Right atrium auricular region (tissue), 2 donors: ENCODE data around the gene FER. TPM values are rescaled to one million over a fixed set of nuclear protein-coding genes. Genes with fewer than 3 reads are reported as not detected.

Experiments
- DNase-seq: peaks from one replicate; pipeline ENCODE4 v3.0.0-alpha.2; 2019; ENCODE audit warnings: low spot score
- H3K27ac ChIP-seq, 2 donors: fragments of 200-600 bp; sonication (generic); 1 replicate in 1 of 2; 2 replicates in 1 of 2; pipeline ENCODE4 v1.5.1; 2016 to 2019
- H3K27me3 ChIP-seq, 2 donors: fragments of 200-600 bp; sonication (generic); one replicate each; pipeline versions ENCODE4 v1.5.1 to v1.6.0; 2017 to 2019
- H3K36me3 ChIP-seq: fragments of 200-600 bp; sonication (generic); one replicate; pipeline ENCODE4 v1.5.1; 2016
- H3K4me1 ChIP-seq, 2 donors: fragments of 200-600 bp; sonication (generic); one replicate each; pipeline versions ENCODE4 v1.5.1 to v1.6.0; 2017 to 2019
- H3K4me3 ChIP-seq, 2 donors: fragments of 200-600 bp; sonication (generic); 1 replicate in 1 of 2; 2 replicates in 1 of 2; pipeline ENCODE4 v1.5.1; 2017 to 2019; ENCODE audit warnings: mild to moderate bottlenecking in 1 of 2, moderate library complexity in 1 of 2
- H3K9me3 ChIP-seq, 2 donors: fragments of 200-600 bp; sonication (generic); one replicate each; pipeline ENCODE4 v1.5.1; 2019
- CTCF ChIP-seq, 2 donors: fragments of 200-600 bp; sonication (generic); IDR thresholded peaks; one replicate each; pipeline ENCODE4 v1.5.1; 2019; ENCODE audit warnings: antibody characterized with exemption in 2 of 2
- total RNA-seq, 2 donors: library from RNA; depleted of rRNA; stranded (reverse); fragments of >200 nt; gene quantifications; one replicate each; pipeline ENCODE4 v1.1.0, GENCODE V29; 2016

FER gene
- total RNA-seq, 2 donors from 2014 or later = 10.6 to 12.9 TPM

DNA sequence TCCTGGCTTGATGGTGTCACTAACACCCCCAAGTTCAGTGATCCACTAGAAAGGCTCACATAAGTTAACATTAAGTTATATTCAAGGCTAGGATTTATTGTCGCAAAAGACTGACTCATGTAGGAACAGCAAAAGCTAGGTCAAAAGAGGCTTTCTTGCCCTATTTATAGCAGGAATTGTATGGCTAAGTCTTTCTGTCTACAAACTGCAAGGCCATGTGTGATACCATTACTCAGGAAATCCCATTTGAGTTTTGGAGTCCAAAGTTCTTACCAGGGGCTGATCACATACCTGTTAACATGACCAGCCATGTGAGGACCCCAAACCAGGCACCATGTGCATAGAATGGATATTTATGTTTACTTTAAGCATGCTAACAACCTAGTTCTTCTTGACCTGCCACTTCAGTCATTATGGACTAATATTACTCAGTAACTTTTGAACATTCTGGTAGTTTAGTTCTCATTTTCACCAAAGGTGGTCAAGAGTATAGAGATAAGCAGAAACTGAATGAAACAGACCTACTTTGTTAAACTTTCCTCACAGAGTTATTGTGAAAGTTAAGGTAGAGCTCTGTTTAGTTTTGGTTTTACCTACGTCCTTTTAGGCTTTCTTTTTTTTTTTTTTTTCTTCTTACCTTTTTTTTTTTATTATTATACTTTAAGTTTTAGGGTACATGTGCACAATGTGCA lies 281.1 kb downstream of the FER start:
- H3K4me3 ChIP-seq = no peak overlapping the region
- DNase-seq = no peak
- peaks cover 0 to 10% of the 10 kb centered on the region in 2 donors for H3K4me1 ChIP-seq
- TF ChIP-seq CTCF (IDR thresholded peaks at IDR 0.05) = no peak
- H3K27ac ChIP-seq = no peak overlapping the region
- H3K9me3 ChIP-seq = peaks cover 0 to 8% of the 10 kb centered on the region in 2 donors
- H3K27me3 ChIP-seq = no peaks in the 10 kb centered on the region
- no peaks in the 10 kb centered on the region for H3K36me3 ChIP-seq

DNA sequence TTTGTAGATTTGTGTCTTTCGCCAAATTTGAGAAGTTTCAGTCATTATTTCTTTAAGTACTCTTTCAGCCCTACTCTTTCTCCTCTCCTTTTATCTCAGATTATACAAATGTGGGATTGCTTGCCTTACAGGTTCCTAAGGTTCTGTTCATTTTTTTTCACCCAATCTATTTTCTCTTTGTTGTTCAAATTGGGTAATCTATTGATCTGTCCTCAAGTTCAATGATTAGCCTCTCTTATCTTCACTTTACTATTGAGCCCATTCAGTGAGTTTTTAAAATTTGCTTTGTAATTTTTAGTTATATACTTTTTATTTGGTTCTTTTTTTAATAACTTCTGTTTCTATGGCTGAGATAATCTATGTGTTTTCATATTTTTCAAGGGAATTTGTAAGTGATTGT lies 282.1 kb downstream of the FER start:
- no peak for DNase-seq
- H3K4me3 ChIP-seq = no peak overlapping the region
- H3K9me3 ChIP-seq = no peaks in the 10 kb centered on the region
- no peaks in the 10 kb centered on the region for H3K36me3 ChIP-seq
- H3K4me1 ChIP-seq = peaks cover 0 to 10% of the 10 kb centered on the region in 2 donors
- H3K27ac ChIP-seq = no peak overlapping the region
- TF ChIP-seq CTCF (IDR thresholded peaks at IDR 0.05) = no peak
- H3K27me3 ChIP-seq = no peaks in the 10 kb centered on the region

- H3K4me1 ChIP-seq = peaks cover 0 to 10% of the 10 kb centered on the region in 2 donors
- no peaks in the 10 kb centered on the region for H3K36me3 ChIP-seq
- no peak overlapping the region for H3K27ac ChIP-seq
- no peaks in the 10 kb centered on the region for H3K9me3 ChIP-seq
- H3K27me3 ChIP-seq = no peaks in the 10 kb centered on the region
- H3K4me3 ChIP-seq = no peak overlapping the region
- no peak for TF ChIP-seq CTCF (IDR thresholded peaks at IDR 0.05)
- no peak for DNase-seq
These were observed 282.9 kb downstream of the FER start for GRCh38 chr5:109030360-109031143.

DNA sequence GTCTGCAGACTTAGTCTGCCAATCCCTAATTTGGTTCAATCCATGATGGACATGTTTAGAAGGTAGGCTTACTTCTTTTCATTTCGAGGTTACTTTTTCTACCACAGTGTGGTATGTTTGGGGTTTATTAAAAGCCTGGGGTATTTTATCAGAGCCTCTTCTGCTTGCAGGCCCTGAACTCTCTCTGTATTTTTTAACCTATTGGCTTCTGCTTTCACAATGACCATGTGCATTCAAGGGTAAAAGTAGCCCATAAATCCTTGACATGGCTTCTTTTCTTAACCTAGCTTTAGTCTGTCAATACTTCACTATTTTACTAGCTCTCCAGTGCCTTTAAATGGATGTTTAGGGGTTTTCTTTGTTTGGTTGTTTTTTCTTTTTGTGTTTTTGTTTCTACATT lies 286.6 kb downstream of the FER start:
- Histone ChIP-seq H3K9me3 (no peaks in the 10 kb centered on the region), H3K4me1 (peaks cover 0 to 10% of the 10 kb centered on the region in 2 donors), H3K27me3 (no peaks in the 10 kb centered on the region), H3K4me3 (no peak overlapping the region), H3K27ac (no peak overlapping the region), H3K36me3 (no peaks in the 10 kb centered on the region)
- DNase-seq = no peak
- no peak for TF ChIP-seq CTCF (IDR thresholded peaks at IDR 0.05)

DNA sequence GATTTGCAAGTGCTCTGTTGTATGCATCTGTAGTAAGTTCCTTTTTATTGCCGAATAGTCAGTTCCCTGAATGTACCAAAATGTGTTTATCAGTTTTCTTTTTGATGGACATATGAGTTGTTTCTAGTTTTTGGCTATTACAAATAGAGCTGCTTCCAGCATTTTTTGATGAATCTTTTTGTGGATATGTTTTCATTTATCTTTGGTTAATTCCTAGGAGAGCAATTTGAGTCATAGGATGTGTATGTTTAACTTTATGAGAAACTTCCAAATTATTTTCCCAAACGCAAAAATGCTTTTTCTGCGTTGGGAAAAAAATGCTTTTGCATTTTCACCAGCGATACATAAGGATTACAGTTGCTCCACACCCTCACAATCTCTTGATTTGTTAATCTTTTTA lies 287.7 kb downstream of the FER start:
- DNase-seq = no peak
- no peaks in the 10 kb centered on the region for H3K36me3 ChIP-seq
- no peaks in the 10 kb centered on the region for H3K9me3 ChIP-seq
- no peaks in the 10 kb centered on the region for H3K27me3 ChIP-seq
- no peak overlapping the region for H3K4me3 ChIP-seq
- no peak overlapping the region for H3K27ac ChIP-seq
- no peak for TF ChIP-seq CTCF (IDR thresholded peaks at IDR 0.05)
- H3K4me1 ChIP-seq = peaks cover 0 to 7% of the 10 kb centered on the region in 2 donors
